Pericardium fibroblast (primary cell): Measurements from ENCODE around the gene MEST. TPM values are rescaled to one million over a fixed set of nuclear protein-coding genes. Genes with fewer than 3 reads are reported as not detected.

Source experiments
- total RNA-seq: library from RNA; depleted of rRNA; stranded (reverse); fragments of >200 nt; gene quantifications from 2 replicates; pipeline ENCODE4 v1.2.3, GENCODE V29; 2015

The MEST gene, protein sequence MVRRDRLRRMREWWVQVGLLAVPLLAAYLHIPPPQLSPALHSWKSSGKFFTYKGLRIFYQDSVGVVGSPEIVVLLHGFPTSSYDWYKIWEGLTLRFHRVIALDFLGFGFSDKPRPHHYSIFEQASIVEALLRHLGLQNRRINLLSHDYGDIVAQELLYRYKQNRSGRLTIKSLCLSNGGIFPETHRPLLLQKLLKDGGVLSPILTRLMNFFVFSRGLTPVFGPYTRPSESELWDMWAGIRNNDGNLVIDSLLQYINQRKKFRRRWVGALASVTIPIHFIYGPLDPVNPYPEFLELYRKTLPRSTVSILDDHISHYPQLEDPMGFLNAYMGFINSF
- total RNA-seq = 390 and 450 TPM in 2 replicates

DNA sequence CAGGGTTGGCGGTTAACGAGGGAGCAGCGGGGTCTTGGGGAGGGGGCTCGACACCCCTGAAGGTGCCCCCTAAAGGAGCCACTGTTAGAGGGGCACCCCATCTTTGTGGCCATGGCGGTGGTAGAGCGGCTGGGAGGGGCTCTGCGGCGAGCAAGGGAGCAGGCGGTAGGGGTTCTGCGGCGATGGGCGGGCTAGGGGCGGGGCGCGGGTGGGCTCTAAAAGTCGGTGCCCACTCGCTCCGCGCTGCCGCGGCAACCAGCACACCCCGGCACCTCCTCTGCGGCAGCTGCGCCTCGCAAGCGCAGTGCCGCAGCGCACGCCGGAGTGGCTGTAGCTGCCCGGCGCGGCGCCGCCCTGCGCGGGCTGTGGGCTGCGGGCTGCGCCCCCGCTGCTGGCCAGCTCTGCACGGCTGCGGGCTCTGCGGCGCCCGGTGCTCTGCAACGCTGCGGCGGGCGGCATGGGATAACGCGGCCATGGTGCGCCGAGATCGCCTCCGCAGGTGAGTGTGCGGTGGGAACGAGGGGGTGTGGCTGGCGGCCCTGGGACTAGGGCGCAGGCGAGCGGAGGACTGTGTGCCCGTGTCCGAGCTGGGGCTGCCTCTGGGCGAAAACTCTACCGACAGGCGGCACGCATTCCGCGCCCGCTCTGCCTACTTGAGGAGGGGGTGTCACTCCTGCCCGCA lies at the start of gene MEST:
TSS of gene MEST (plus strand) at position 245 of the 682 bp plus-strand sequence. CDS start at position 474, 229 bp downstream.

Other genes starting within 250 kb of the MEST start
- not detected in 2 replicates for gene CPA2, start 225.2 kb upstream of the MEST start, total RNA-seq
- 18.0 and 49.9 TPM in 2 replicates for gene CPA4, start 198.9 kb upstream of the MEST start, total RNA-seq
- 0.12 TPM in 1 of 2 replicates, not detected in the other for gene CPA5, start 147.3 kb upstream of the MEST start, total RNA-seq
- 0.70 and 0.94 TPM in 2 replicates for gene CPA1, start 111.6 kb upstream of the MEST start, total RNA-seq
- gene CEP41, start 51.1 kb upstream of the MEST start, total RNA-seq = 7.2 and 16.8 TPM in 2 replicates
- gene COPG2, start 176.7 kb downstream of the MEST start, total RNA-seq = 12.1 and 23.3 TPM in 2 replicates
- not detected in 2 replicates for gene TSGA13, start 194.5 kb downstream of the MEST start, total RNA-seq
- 0.34 and 0.58 TPM in 2 replicates for gene KLF14, start 242.1 kb downstream of the MEST start, total RNA-seq